ENCODE measurements around the gene INTS7.
"Not testable (repeated sequence)": the region's sequence is repeated elsewhere in the genome, so short reads cannot be mapped to it uniquely, and the experiment has no call there.

INTS7 gene

GRCh38 chr1:212004895-212005608 lies 30.3 kb downstream of the INTS7 start:
- no peak for DNase-seq (ENCODE audit: insufficient read length)
- FAIRE-seq, result peak; percentile 81
- TF ChIP-seq TAF1 (IDR thresholded peaks at IDR 0.05; ENCODE audit: borderline replicate concordance, low read depth, low read length), result no peak
- TF ChIP-seq POLR2AphosphoS5 (IDR thresholded peaks at IDR 0.05; ENCODE audit: low read depth, low read length), result no peak
- TF ChIP-seq POLR2A (IDR thresholded peaks at IDR 0.05; ENCODE audit: low read depth, low read length), result no peak

GRCh38 chr1:212002536-212002935 lies 32.8 kb downstream of the INTS7 start:
- DNase-seq (ENCODE audit: insufficient read length) (no peak), FAIRE-seq (no peak)
- TF ChIP-seq TAF1 (IDR thresholded peaks at IDR 0.05; ENCODE audit: borderline replicate concordance, low read depth, low read length) (no peak), POLR2AphosphoS5 (IDR thresholded peaks at IDR 0.05; ENCODE audit: low read depth, low read length) (no peak), POLR2A (IDR thresholded peaks at IDR 0.05; ENCODE audit: low read depth, low read length) (no peak)

- not testable (repeated sequence) for DNase-seq (ENCODE audit: insufficient read length); FAIRE-seq
These were observed 37.9 kb downstream of the INTS7 start for GRCh38 chr1:211997426-211997825.

GRCh38 chr1:211991695-211992094 lies 43.7 kb downstream of the INTS7 start:
- TF ChIP-seq POLR2A (IDR thresholded peaks at IDR 0.05; ENCODE audit: low read depth, low read length), result no peak
- TF ChIP-seq TAF1 (IDR thresholded peaks at IDR 0.05; ENCODE audit: borderline replicate concordance, low read depth, low read length), result no peak
- TF ChIP-seq POLR2AphosphoS5 (IDR thresholded peaks at IDR 0.05; ENCODE audit: low read depth, low read length), result no peak
- DNase-seq (ENCODE audit: insufficient read length) (no peak), FAIRE-seq (no peak)

GRCh38 chr1:211986628-211987254 lies 48.6 kb downstream of the INTS7 start:
- no peak for DNase-seq (ENCODE audit: insufficient read length)
- TF ChIP-seq POLR2A (IDR thresholded peaks at IDR 0.05; ENCODE audit: low read depth, low read length), result no peak
- no peak for TF ChIP-seq TAF1 (IDR thresholded peaks at IDR 0.05; ENCODE audit: borderline replicate concordance, low read depth, low read length)
- TF ChIP-seq POLR2AphosphoS5 (IDR thresholded peaks at IDR 0.05; ENCODE audit: low read depth, low read length), result no peak
- FAIRE-seq, result no peak

- DNase-seq (ENCODE audit: insufficient read length), result no peak
- peak; percentile 9 for FAIRE-seq
- TF ChIP-seq POLR2A (IDR thresholded peaks at IDR 0.05; ENCODE audit: low read depth, low read length) (peak; percentile 54; the same call in 1 of the 2 replicates), TAF1 (IDR thresholded peaks at IDR 0.05; ENCODE audit: borderline replicate concordance, low read depth, low read length) (no peak), POLR2AphosphoS5 (IDR thresholded peaks at IDR 0.05; ENCODE audit: low read depth, low read length) (peak; percentile 62)
These were observed 49.6 kb downstream of the INTS7 start for GRCh38 chr1:211985556-211986264.

GRCh38 chr1:211978596-211978995 lies 56.8 kb downstream of the INTS7 start:
- no peak for TF ChIP-seq POLR2A (IDR thresholded peaks at IDR 0.05; ENCODE audit: low read depth, low read length)
- no peak for TF ChIP-seq POLR2AphosphoS5 (IDR thresholded peaks at IDR 0.05; ENCODE audit: low read depth, low read length)
- no peak for TF ChIP-seq TAF1 (IDR thresholded peaks at IDR 0.05; ENCODE audit: borderline replicate concordance, low read depth, low read length)
- FAIRE-seq (no peak), DNase-seq (ENCODE audit: insufficient read length) (no peak)

- FAIRE-seq (no peak), DNase-seq (ENCODE audit: insufficient read length) (no peak)
- TF ChIP-seq POLR2AphosphoS5 (IDR thresholded peaks at IDR 0.05; ENCODE audit: low read depth, low read length), result no peak
- no peak for TF ChIP-seq TAF1 (IDR thresholded peaks at IDR 0.05; ENCODE audit: borderline replicate concordance, low read depth, low read length)
- TF ChIP-seq POLR2A (IDR thresholded peaks at IDR 0.05; ENCODE audit: low read depth, low read length), result no peak
These were observed 60.0 kb downstream of the INTS7 start for GRCh38 chr1:211975152-211975941.

GRCh38 chr1:211973541-211973940 lies 61.8 kb downstream of the INTS7 start:
- TF ChIP-seq POLR2A (IDR thresholded peaks at IDR 0.05; ENCODE audit: low read depth, low read length), result no peak
- TF ChIP-seq POLR2AphosphoS5 (IDR thresholded peaks at IDR 0.05; ENCODE audit: low read depth, low read length), result no peak
- no peak for TF ChIP-seq TAF1 (IDR thresholded peaks at IDR 0.05; ENCODE audit: borderline replicate concordance, low read depth, low read length)
- FAIRE-seq, result no peak
- DNase-seq (ENCODE audit: insufficient read length), result no peak

GRCh38 chr1:211968200-211968834 lies 67.0 kb downstream of the INTS7 start:
- TF ChIP-seq TAF1 (IDR thresholded peaks at IDR 0.05; ENCODE audit: borderline replicate concordance, low read depth, low read length) (no peak), POLR2A (IDR thresholded peaks at IDR 0.05; ENCODE audit: low read depth, low read length) (no peak), POLR2AphosphoS5 (IDR thresholded peaks at IDR 0.05; ENCODE audit: low read depth, low read length) (no peak)
- no peak for DNase-seq (ENCODE audit: insufficient read length)
- FAIRE-seq, result no peak

GRCh38 chr1:211967704-211968103 lies 67.7 kb downstream of the INTS7 start:
- TF ChIP-seq POLR2AphosphoS5 (IDR thresholded peaks at IDR 0.05; ENCODE audit: low read depth, low read length), result no peak
- no peak for TF ChIP-seq POLR2A (IDR thresholded peaks at IDR 0.05; ENCODE audit: low read depth, low read length)
- TF ChIP-seq TAF1 (IDR thresholded peaks at IDR 0.05; ENCODE audit: borderline replicate concordance, low read depth, low read length), result no peak
- FAIRE-seq (no peak), DNase-seq (ENCODE audit: insufficient read length) (no peak)
